GM08714 (cell line): ENCODE measurements around the gene TNFAIP8L1.

Experiments used
- H3K4me3 ChIP-seq: fragments of 200-500 bp; sonication (Bioruptor generic); 2 replicates; pipeline ENCODE4 v1.5.1; 2014; ENCODE audit warnings: mild to moderate bottlenecking, low read length, inconsistent platforms
- ZNF274 ChIP-seq: IDR thresholded peaks from 2 replicates; pipeline ENCODE4 v1.6.1; 2012; ENCODE audit warnings: mild to moderate bottlenecking, low read depth, low read length

TNFAIP8L1 gene

DNA sequence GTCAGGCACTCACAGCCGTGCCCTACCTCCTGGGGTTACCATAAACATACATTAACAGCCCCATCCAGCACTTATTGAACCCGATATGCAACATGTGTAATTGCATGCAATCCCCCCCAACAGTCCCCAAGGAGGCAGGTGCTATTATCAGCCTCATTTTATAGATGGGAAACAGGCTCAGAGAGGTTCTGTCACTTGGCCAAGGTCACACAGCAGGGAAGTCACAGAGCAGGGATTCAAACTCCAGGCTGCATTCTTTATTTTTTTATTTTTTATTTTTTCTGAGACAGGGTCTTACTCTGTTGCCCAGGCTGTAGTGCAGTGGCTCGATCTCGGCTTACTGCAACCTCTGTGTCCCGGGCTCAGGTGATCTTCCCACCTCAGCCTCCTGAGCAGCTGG, 38.4 kb upstream of the TNFAIP8L1 start:
- no peak for TF ChIP-seq ZNF274

GRCh38 chr19:4602173-4602788, 37.0 kb upstream of the TNFAIP8L1 start:
- H3K4me3 ChIP-seq, result no peak overlapping the region
- no peak for TF ChIP-seq ZNF274

More for the DNA sequence above, 38.4 kb upstream of the TNFAIP8L1 start:
- H3K4me3 ChIP-seq, result no peak overlapping the region

- no peak for TF ChIP-seq ZNF274
- no peak overlapping the region for H3K4me3 ChIP-seq
Observed at GRCh38 chr19:4602915-4603314, 36.4 kb upstream of the TNFAIP8L1 start.

GRCh38 chr19:4604912-4605311, 34.4 kb upstream of the TNFAIP8L1 start:
- TF ChIP-seq ZNF274, result no peak

DNA sequence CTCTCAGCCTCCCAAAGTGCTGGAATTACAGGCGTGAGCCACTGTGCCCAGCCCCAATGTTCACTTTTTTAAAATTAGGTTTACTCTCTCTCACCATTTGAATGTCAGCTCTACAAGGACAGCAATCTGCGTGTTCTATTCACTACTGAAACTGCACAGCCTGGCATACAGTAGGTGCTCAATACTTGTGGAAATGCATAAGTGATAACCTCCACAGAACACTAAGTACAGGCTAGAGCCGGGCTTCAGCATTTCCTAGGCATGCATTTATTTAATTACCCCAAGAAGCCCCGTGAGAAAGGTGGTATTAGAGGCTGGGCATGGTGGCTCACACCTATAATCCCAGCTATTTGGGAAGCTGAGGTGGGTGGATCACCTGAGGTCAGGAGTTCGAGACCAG, 33.1 kb upstream of the TNFAIP8L1 start:
- TF ChIP-seq ZNF274, result no peak
- H3K4me3 ChIP-seq, result no peak overlapping the region

More at GRCh38 chr19:4604912-4605311, 34.4 kb upstream of the TNFAIP8L1 start:
- H3K4me3 ChIP-seq, result no peak overlapping the region

- no peak for TF ChIP-seq ZNF274
- H3K4me3 ChIP-seq, result no peak overlapping the region
Observed at GRCh38 chr19:4606921-4607678, 32.2 kb upstream of the TNFAIP8L1 start.

DNA sequence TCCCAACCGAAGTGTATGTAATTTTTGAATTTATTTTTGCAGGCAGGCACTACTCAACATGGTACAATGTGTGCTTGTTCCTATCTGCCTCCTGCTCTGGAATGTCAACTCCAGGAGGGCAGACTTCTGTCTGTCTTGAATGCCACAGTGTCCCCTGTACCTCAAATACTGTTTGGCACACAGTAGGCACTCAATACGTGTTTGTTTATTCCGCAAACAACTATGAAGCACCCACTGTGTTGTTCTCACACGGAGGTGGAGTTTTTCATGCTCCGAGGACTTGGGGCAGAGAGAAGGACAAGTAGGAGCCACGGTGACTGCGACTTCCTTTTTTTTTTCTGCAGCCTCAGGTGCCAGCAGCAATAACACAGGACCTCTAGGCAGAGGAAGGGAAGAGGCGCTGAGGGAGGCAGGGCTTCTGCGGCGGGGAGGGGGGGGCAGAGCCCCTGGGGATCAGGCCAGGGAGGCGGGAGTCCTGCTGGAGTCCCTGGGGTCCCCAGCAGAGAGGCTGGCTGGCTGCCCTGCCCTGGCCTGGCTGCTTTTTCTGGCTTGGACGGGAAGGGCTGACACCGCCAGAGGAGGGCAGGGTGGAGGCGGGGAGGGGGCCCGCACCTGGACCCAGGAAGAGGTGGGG, 29.3 kb upstream of the TNFAIP8L1 start:
- H3K4me3 ChIP-seq, result no peak overlapping the region
- TF ChIP-seq ZNF274, result no peak

- no peak for TF ChIP-seq ZNF274
- H3K4me3 ChIP-seq, result no peak overlapping the region
Observed at GRCh38 chr19:4613254-4613751, 26.0 kb upstream of the TNFAIP8L1 start.

DNA sequence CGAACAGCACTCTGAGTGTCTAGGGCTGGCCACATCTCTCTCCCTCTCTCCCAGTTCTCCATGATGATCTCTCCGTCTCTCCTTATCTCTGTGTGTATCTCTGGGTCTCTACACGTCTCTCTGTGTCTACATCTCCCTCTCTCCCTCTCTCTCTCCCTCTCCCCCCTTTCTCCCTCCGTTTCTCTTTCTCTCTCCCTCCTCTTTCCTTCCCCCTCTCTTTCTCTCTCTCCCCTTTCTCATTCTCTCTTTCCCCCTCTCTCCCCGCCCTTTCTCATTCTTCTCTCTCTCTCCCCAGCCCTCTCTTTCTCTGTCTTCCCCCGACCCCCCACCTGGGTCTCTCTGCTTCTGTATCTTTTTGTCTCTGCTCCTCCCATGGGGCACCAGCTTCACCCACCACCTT, 21.3 kb upstream of the TNFAIP8L1 start:
- TF ChIP-seq ZNF274, result no peak
- no peak overlapping the region for H3K4me3 ChIP-seq

- no peak for TF ChIP-seq ZNF274
- no peak overlapping the region for H3K4me3 ChIP-seq
Observed at GRCh38 chr19:4619668-4620294, 19.5 kb upstream of the TNFAIP8L1 start.

DNA sequence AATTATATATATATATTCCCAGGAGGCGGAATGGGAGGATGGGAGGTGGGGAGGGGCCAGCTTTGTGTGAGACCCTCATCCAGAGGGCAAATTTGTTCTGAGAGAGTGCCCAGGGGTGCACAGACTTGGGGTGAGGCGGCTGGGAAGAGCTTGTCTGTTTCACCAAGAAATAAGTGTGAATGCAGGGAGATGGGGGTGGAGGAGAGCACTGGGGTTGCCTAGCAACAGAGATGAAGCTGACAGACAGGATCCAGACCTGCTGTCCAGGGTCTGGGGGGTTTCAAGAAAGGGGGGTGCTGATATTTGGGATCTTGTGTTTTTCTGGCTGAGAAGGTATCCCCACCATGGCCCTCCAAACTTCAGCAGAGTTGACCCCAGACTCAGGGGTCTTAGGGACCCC, 18.6 kb upstream of the TNFAIP8L1 start:
- no peak overlapping the region for H3K4me3 ChIP-seq
- no peak for TF ChIP-seq ZNF274

GRCh38 chr19:4622695-4623421, 16.5 kb upstream of the TNFAIP8L1 start:
- no peak for TF ChIP-seq ZNF274
- H3K4me3 ChIP-seq, result no peak overlapping the region

DNA sequence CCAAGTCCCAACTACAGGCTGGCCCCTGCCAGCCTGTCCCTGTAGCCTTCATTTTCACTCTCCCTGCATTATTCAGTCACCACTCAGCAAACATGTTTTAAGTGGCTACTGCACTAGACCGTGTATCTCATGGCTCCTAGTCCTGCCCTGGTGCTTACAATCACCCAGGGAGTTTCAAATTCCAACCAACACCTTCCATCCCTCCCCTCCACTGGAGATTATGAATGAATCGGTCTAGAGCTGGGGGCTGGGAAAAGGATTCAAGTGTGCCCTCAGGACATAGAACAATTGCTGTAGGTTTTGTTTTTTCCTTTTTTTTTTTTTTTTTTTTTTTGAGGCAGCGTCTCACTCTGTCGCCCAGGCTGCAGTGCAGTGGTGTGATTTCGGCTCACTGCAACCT, 15.0 kb upstream of the TNFAIP8L1 start:
- TF ChIP-seq ZNF274, result no peak
- H3K4me3 ChIP-seq, result no peak overlapping the region
